ENCODE results near the gene ADAMTS18.

DNA sequence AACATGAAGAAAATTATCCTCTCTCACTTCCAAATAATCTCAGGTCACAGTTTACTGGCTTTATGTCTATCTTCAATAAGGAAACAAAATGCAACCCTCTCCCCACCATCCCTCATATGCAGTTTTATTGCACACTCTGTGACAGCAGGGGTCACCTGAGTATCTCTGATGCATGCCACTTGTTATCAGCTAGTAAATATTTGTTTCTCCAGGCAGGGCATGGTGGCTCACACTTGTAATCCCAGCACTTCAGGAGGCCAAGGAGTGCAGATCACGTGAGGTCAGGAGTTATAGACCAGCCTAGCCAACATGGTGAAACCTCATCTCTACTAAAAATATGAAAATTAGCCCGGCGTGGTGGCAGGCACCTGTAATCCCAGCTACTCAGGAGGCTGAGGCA, 61.1 kb downstream of the ADAMTS18 start:
- TF ChIP-seq, protein P1, sequence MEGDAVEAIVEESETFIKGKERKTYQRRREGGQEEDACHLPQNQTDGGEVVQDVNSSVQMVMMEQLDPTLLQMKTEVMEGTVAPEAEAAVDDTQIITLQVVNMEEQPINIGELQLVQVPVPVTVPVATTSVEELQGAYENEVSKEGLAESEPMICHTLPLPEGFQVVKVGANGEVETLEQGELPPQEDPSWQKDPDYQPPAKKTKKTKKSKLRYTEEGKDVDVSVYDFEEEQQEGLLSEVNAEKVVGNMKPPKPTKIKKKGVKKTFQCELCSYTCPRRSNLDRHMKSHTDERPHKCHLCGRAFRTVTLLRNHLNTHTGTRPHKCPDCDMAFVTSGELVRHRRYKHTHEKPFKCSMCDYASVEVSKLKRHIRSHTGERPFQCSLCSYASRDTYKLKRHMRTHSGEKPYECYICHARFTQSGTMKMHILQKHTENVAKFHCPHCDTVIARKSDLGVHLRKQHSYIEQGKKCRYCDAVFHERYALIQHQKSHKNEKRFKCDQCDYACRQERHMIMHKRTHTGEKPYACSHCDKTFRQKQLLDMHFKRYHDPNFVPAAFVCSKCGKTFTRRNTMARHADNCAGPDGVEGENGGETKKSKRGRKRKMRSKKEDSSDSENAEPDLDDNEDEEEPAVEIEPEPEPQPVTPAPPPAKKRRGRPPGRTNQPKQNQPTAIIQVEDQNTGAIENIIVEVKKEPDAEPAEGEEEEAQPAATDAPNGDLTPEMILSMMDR (IDR thresholded peaks at IDR 0.05) = no peak
- TF ChIP-seq POLR2AphosphoS5 (IDR thresholded peaks at IDR 0.05) = no peak

All from suprapubic skin (tissue), 3 donors.